CD8-positive, alpha-beta memory T cell (primary cell): ENCODE data around the gene OTUB2. TPM values are rescaled to one million over a fixed set of nuclear protein-coding genes. Genes with fewer than 3 reads are reported as not detected.

Source experiments
- CTCF ChIA-PET: fragments of 350-600 bp; sonication (Branson Sonifier 250); formaldehyde crosslinking; loops from one replicate; lab custom pipeline; 2021; ENCODE audit warnings: antibody characterized with exemption; lab: Charles Lee
- POLR2A ChIA-PET: fragments of 350-600 bp; sonication (Branson Sonifier 250); formaldehyde crosslinking; loops from one replicate; lab custom pipeline; 2021; ENCODE audit warnings: antibody characterized with exemption; lab: Charles Lee
- DNase-seq, 5 donors: peaks; one replicate each; pipeline versions ENCODE4 v3.0.0 to v3.0.0-alpha.2; 2020 to 2022; ENCODE audit warnings: mixed read lengths in 1 of 5
- H3K27ac ChIP-seq: one replicate; pipeline ENCODE4 v1.7.0; 2013; ENCODE audit warnings: low read depth, mild to moderate bottlenecking, low read length, moderate library complexity
- H3K27me3 ChIP-seq: 2 replicates; pipeline ENCODE4 v1.7.0; 2013; ENCODE audit warnings: low read length, mild to moderate bottlenecking; ENCODE audit not compliant: insufficient read depth, poor library complexity, severe bottlenecking
- H3K36me3 ChIP-seq: 2 replicates; pipeline ENCODE4 v1.7.0; 2013; ENCODE audit warnings: mild to moderate bottlenecking, low read length, moderate library complexity; ENCODE audit not compliant: insufficient read depth
- H3K4me1 ChIP-seq: 2 replicates; pipeline ENCODE4 v1.7.0; 2013; ENCODE audit warnings: mild to moderate bottlenecking, low read length, moderate library complexity; ENCODE audit not compliant: insufficient read depth
- H3K4me3 ChIP-seq: 2 replicates; pipeline ENCODE4 v1.7.0; 2013; ENCODE audit warnings: mild to moderate bottlenecking, low read length
- H3K9me3 ChIP-seq: 2 replicates; pipeline ENCODE4 v1.7.0; 2013; ENCODE audit warnings: mild to moderate bottlenecking, low read length
- H3K27ac Mint-ChIP-seq, 8 donors: one replicate each; pipeline ENCODE4 v1.8.0; 2020 to 2021; ENCODE audit warnings: mixed read lengths in 8 of 8, mild to moderate bottlenecking in 6 of 8, inconsistent platforms in 3 of 8, moderate library complexity in 3 of 8
- H3K27me3 Mint-ChIP-seq, 2 donors: one replicate each; pipeline ENCODE4 v1.8.0; 2020 to 2021; ENCODE audit warnings: mixed read lengths in 2 of 2, mild to moderate bottlenecking in 1 of 2, moderate library complexity in 1 of 2
- H3K36me3 Mint-ChIP-seq, 3 donors: one replicate each; pipeline ENCODE4 v1.8.0; 2020 to 2021; ENCODE audit warnings: mixed read lengths in 3 of 3, inconsistent platforms in 1 of 3, mild to moderate bottlenecking in 1 of 3
- H3K4me1 Mint-ChIP-seq, 3 donors: one replicate each; pipeline ENCODE4 v1.8.0; 2020 to 2021; ENCODE audit warnings: mixed read lengths in 3 of 3, inconsistent platforms in 1 of 3, mild to moderate bottlenecking in 1 of 3
- H3K4me3 Mint-ChIP-seq, 7 donors: one replicate each; pipeline ENCODE4 v1.8.0; 2020 to 2021; ENCODE audit warnings: mixed read lengths in 7 of 7, mild to moderate bottlenecking in 6 of 7, moderate library complexity in 4 of 7, inconsistent platforms in 2 of 7
- H3K9me3 Mint-ChIP-seq, 5 donors: one replicate each; pipeline ENCODE4 v1.8.0; 2020 to 2022; ENCODE audit warnings: mixed read lengths in 5 of 5, mild to moderate bottlenecking in 3 of 5, moderate library complexity in 2 of 5, inconsistent platforms in 1 of 5
- polyA plus RNA-seq: library from polyadenylated mRNA; unstranded; fragments of 300-500 nt; fragmentation: Illumina TruSeq; gene quantifications from one replicate; pipeline ENCODE4 v1.2.3, GENCODE V29; 2021
- total RNA-seq, 2 experiments: library from RNA; stranded (reverse); gene quantifications; one replicate each; pipeline ENCODE4 v1.2.3, GENCODE V29; 2021

The OTUB2 gene
- total and polyA plus RNA-seq, 3 experiments from 2014 or later = 0.12 to 1.8 (median 1.1) TPM

DNA sequence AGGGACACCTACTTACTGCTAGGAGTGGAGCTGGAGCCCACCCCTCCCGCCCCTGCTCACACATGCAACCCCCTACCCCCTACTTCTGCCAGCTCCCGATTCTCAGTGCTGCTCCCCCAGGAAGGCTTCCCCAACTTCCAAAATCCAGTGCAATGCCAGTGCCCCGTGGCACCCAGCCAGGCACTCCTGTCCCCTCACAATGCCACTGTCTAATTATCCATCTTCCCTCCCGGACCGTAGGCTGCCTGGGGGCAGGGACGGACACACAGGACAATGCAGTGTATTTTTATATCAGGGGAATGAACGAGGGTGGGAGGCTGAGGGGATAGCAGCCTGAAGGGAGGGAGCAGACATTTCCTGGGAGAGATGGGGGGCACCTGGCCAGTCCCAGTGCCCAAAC, 12.4 kb downstream of the OTUB2 start:
- Mint-ChIP-seq H3K4me1 (peaks cover 3 to 7% (median 5%) of the 10 kb centered on the region in 3 donors), H3K27me3 (no peaks in the 10 kb centered on the region), H3K9me3 (no peaks in the 10 kb centered on the region), H3K4me3 (no peak overlapping the region), H3K27ac (no peak overlapping the region), H3K36me3 (peaks cover 0 to under 1% (median 0%) of the 10 kb centered on the region in 3 donors)
- Histone ChIP-seq H3K27ac (no peak overlapping the region), H3K9me3 (no peaks in the 10 kb centered on the region), H3K27me3 (no peaks in the 10 kb centered on the region), H3K4me3 (no peak overlapping the region), H3K4me1 (no peaks in the 10 kb centered on the region), H3K36me3 (no peaks in the 10 kb centered on the region)
- POLR2A ChIA-PET = no interaction called here
- CTCF ChIA-PET = interaction anchor here (1.2 to 5.5 kb wide), 2 partner anchors 98 to 142 kb away, joined by 5 to 64 read pairs; no protein-coding TSS in a partner anchor
- no peak for DNase-seq

DNA sequence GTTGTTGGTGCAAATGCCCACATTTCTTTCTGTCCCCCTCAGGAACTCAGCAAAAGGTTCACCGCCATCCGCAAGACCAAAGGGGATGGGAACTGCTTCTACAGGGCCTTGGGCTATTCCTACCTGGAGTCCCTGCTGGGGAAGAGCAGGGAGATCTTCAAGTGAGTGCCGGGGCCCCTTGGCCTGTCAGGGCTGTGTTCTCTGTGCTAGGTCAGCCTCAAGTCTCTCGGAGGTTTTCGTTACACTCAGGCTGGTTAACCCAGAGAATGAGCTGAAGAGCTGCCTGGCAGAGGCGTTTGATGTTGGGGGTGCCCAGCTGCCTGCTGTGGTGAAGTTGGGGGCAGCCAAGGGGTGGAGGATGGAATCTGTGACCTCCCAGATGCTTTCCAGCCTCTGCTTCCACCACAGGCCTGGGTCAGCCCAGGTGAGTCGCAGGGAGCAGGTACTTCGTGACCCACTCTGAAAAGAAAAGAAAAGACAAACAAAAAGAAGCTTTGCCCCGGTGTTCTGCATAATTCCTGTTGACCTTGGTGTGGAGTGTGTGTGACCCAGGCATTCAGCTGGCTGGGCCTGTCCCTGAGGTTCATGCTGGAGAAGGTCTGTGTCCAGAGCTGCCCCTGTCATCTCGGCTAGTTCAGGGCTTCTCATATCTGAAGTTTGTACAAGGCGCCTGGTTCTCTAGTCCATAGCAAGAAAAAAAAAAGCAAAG, 12.9 kb downstream of the OTUB2 start:
- peak overlapping the region in 1 of 7 donors; percentile 37 for H3K4me3 Mint-ChIP-seq
- ChIA-PET CTCF (interaction anchor here (0.6 to 5.5 kb wide), 3 partner anchors 98 to 145 kb away, joined by 3 to 64 read pairs (median 5); no protein-coding TSS in a partner anchor), POLR2A (no interaction called here)
- no peaks in the 10 kb centered on the region for H3K9me3 Mint-ChIP-seq
- Histone ChIP-seq H3K36me3 (no peaks in the 10 kb centered on the region), H3K27ac (no peak overlapping the region), H3K4me3 (no peak overlapping the region), H3K27me3 (no peaks in the 10 kb centered on the region), H3K4me1 (no peaks in the 10 kb centered on the region), H3K9me3 (no peaks in the 10 kb centered on the region)
- H3K27me3 Mint-ChIP-seq = no peaks in the 10 kb centered on the region
- H3K27ac Mint-ChIP-seq = peak overlapping the region in 1 of 8 donors; percentile 18
- DNase-seq = no peak
- H3K36me3 Mint-ChIP-seq = peaks cover 0 to 3% (median 0%) of the 10 kb centered on the region in 3 donors
- H3K4me1 Mint-ChIP-seq = peaks cover 3 to 7% (median 5%) of the 10 kb centered on the region in 3 donors

DNA sequence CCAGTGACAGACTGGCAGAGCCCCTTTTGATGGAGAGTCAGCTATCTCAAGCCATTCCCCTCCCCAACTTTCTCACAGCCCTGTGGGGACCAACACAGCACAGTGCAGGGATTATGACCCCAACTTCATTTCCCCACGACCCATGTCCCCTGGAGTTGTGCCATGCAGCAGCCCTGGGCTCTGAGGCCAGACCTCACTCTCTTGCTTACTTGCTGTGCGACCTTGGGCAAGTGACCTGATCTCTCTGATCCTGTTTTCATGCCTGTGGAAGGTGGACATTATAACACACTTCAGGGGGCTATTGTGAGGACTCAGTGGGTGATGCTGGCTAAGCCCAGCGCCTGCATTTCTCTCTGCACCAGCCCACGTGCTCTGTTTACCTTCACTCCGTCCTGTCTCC, 14.1 kb downstream of the OTUB2 start:
- Mint-ChIP-seq H3K4me1 (peaks cover 5 to 7% (median 5%) of the 10 kb centered on the region in 3 donors), H3K9me3 (no peaks in the 10 kb centered on the region), H3K27me3 (peaks cover 0 to 2% of the 10 kb centered on the region in 2 donors), H3K4me3 (peak overlapping the region in 1 of 7 donors; percentile 30), H3K36me3 (peaks cover 0 to 15% (median 3%) of the 10 kb centered on the region in 3 donors), H3K27ac (peak overlapping the region in 1 of 8 donors; percentile 4)
- Histone ChIP-seq H3K4me1 (no peaks in the 10 kb centered on the region), H3K9me3 (no peaks in the 10 kb centered on the region), H3K4me3 (no peak overlapping the region), H3K27ac (no peak overlapping the region), H3K27me3 (no peaks in the 10 kb centered on the region), H3K36me3 (peaks cover 4% of the 10 kb centered on the region)
- ChIA-PET POLR2A (no interaction called here), CTCF (no interaction called here)
- no peak for DNase-seq

DNA sequence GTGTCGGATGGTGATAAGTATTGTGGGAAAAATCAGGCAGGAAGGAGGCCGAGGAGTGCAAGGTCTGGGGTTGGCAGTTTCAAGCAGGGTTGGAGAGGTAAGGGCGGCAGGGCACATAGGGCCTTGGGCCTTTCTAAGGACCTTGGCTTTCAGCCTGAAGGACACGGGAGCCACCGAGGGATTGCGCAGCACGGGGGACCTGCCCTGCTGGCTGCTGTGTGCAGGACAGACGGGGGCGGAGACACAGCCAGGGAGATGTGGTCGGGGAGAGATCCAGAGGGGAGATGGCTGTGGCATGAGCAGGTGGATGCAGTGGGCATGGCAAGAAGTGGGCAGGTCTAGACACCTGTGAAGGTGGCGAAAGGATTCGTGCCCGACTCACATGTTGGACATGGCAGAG, 14.7 kb downstream of the OTUB2 start:
- ChIA-PET POLR2A (no interaction called here), CTCF (no interaction called here)
- Mint-ChIP-seq H3K4me3 (no peak overlapping the region), H3K27me3 (peaks cover 0 to 2% of the 10 kb centered on the region in 2 donors), H3K27ac (no peak overlapping the region), H3K36me3 (peaks cover 0 to 20% (median 5%) of the 10 kb centered on the region in 3 donors), H3K4me1 (peaks cover 5 to 7% (median 5%) of the 10 kb centered on the region in 3 donors), H3K9me3 (no peaks in the 10 kb centered on the region)
- no peak overlapping the region for H3K27ac ChIP-seq
- H3K4me1 ChIP-seq = no peaks in the 10 kb centered on the region
- no peaks in the 10 kb centered on the region for H3K9me3 ChIP-seq
- DNase-seq = no peak
- H3K27me3 ChIP-seq = no peaks in the 10 kb centered on the region
- H3K4me3 ChIP-seq = no peak overlapping the region
- peaks cover 4% of the 10 kb centered on the region for H3K36me3 ChIP-seq

DNA sequence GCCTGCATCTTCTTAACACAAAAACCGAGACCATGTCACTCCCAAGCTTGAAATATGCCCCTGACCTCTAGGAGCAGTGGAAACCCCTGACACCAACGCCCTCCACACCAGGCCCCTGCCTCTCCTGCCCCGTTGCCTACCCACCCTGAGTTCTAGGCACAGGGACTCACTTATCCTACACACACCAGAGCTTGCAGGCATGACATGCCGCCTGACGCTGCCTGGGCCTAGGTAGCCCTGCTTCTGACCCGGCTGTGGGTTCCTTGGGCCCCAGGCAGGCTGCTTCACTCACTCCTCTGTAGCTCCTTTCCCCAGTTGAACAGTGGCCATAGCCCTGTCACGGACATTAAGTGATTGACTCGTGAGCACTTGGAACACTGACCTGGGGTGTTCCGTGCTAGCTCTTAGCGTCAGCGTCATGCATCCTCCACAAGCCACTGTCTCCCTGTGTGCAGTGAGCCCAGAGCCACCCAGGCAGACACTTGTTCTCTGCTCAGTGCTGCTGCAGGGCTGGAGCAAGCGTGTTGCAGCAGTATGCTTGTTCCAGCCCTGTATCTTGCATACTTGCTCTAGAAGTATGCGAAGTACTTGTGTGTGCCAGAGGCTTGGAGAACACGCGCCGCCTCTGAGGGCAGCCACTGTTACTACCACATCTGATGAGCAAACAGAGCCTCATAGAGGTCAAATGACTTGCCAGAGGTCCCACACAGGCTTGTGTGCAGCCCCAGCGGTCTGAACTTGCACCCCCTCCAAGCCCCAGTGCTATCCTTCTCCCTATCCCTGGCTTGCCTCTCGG, 15.6 kb downstream of the OTUB2 start:
- POLR2A ChIA-PET = no interaction called here
- peak overlapping the region in 4 of 8 donors; percentile 2 to 45 (median 12) for H3K27ac Mint-ChIP-seq
- CTCF ChIA-PET = interaction anchor here (0.6 kb wide), 1 partner anchor 95 kb away, joined by 3 read pairs; no protein-coding TSS in a partner anchor

DNA sequence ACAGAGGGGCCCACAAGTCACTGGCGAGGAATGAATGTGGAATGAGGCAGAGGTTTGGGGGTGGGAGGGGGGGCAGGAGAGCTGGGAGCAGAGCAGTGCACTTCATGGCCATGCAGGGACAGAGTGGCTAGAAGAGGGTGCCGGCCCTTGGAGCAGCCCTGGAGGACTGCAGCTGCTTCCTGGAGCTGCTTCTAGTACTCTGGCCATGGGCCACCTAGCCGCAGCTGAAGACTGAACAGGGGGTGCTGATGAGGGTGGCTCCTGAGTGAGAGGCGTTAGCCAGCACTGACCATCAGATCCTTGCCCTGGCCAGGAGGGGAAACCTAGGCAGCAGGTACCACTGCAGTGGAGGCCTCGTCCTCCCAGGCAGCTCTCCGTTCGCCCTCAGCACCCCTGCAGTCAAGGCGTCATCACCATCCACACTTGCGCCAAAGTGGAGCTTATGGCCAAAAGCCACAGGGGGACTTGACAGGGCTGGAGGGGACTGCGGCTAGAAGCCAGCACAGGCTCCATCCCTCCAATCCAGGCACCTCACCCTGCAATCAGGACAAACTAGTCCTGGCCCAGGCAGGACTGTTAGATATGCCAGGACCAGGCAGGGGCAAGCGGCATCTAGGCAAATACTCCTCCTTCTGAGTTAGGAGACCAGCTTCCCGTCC, 16.4 kb downstream of the OTUB2 start:
- Histone ChIP-seq H3K27me3 (no peaks in the 10 kb centered on the region), H3K27ac (no peak overlapping the region), H3K9me3 (no peaks in the 10 kb centered on the region), H3K4me3 (no peak overlapping the region), H3K4me1 (no peaks in the 10 kb centered on the region), H3K36me3 (peaks cover 19% of the 10 kb centered on the region)
- Mint-ChIP-seq H3K27me3 (peaks cover 0 to 2% of the 10 kb centered on the region in 2 donors), H3K27ac (no peak overlapping the region), H3K36me3 (peaks cover 0 to 37% (median 8%) of the 10 kb centered on the region in 3 donors), H3K4me1 (peaks cover 0 to 3% (median 2%) of the 10 kb centered on the region in 3 donors), H3K4me3 (no peak overlapping the region), H3K9me3 (no peaks in the 10 kb centered on the region)
- ChIA-PET CTCF (no interaction called here), POLR2A (no interaction called here)
- no peak for DNase-seq

More for the DNA sequence above, 15.6 kb downstream of the OTUB2 start:
- no peaks in the 10 kb centered on the region for H3K4me1 ChIP-seq
- DNase-seq = no peak
- no peaks in the 10 kb centered on the region for H3K9me3 ChIP-seq
- H3K27me3 ChIP-seq = no peaks in the 10 kb centered on the region
- H3K36me3 Mint-ChIP-seq = peaks cover 0 to 29% (median 5%) of the 10 kb centered on the region in 3 donors
- H3K27ac ChIP-seq = no peak overlapping the region
- no peak overlapping the region for H3K4me3 ChIP-seq
- H3K27me3 Mint-ChIP-seq = peaks cover 0 to 2% of the 10 kb centered on the region in 2 donors
- peaks cover 12% of the 10 kb centered on the region for H3K36me3 ChIP-seq
- H3K9me3 Mint-ChIP-seq = no peaks in the 10 kb centered on the region
- peaks cover 1 to 4% (median 3%) of the 10 kb centered on the region in 3 donors for H3K4me1 Mint-ChIP-seq
- H3K4me3 Mint-ChIP-seq = no peak overlapping the region

DNA sequence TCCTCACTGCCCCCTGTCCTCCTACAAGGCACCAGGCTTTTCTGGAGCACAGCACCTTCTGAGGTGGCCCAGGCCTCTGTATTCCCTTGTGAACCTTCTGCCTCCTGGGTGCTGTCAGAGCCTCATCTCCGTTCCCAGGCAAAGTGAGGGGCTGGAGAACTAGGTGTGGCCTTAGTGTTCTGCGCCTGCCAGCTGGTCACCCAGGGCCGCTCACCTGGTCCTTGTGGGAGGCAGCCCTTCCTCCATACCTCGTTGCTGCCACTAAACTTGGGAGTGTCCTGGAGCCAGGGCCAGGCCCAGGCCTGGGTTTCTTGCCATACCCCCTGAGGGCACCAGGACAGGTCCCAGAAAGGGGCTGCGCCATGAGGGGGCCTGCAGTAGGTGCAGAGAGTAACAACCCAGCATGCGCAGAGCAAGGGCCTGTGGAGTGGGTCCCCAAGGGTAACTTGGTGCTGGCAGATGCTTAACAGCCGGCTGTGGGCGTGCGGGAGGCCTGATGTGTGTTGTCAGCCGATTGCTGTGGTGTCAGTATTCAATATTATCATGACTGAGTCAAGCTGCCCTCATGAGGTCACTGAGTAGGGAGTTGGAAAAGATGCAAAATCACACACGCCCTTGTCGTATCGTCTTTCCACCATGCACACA, 17.1 kb downstream of the OTUB2 start:
- H3K27ac ChIP-seq = no peak overlapping the region
- peaks cover 0 to 2% of the 10 kb centered on the region in 2 donors for H3K27me3 Mint-ChIP-seq
- H3K36me3 ChIP-seq = peaks cover 25% of the 10 kb centered on the region
- no peaks in the 10 kb centered on the region for H3K27me3 ChIP-seq
- H3K4me1 Mint-ChIP-seq = peaks cover 0 to 3% (median 2%) of the 10 kb centered on the region in 3 donors
- H3K4me3 ChIP-seq = no peak overlapping the region
- CTCF ChIA-PET = no interaction called here
- H3K9me3 ChIP-seq = no peaks in the 10 kb centered on the region
- no peak for DNase-seq
- H3K36me3 Mint-ChIP-seq = peaks cover 3 to 44% (median 12%) of the 10 kb centered on the region in 3 donors
- no peaks in the 10 kb centered on the region for H3K4me1 ChIP-seq
- peak overlapping the region in 3 of 8 donors; percentile 37 to 70 (median 43) for H3K27ac Mint-ChIP-seq
- POLR2A ChIA-PET = no interaction called here
- H3K9me3 Mint-ChIP-seq = no peaks in the 10 kb centered on the region
- H3K4me3 Mint-ChIP-seq = no peak overlapping the region
